CD14-positive monocyte (primary cell): ENCODE measurements around the gene LHX3. TPM values are rescaled to one million over a fixed set of nuclear protein-coding genes. Genes with fewer than 3 reads are reported as not detected.
"Not testable (repeated sequence)": the region's sequence is repeated elsewhere in the genome, so short reads cannot be mapped to it uniquely, and the experiment has no call there.

Experiments
- DNase-seq, 3 donors: peaks; one replicate each; pipeline ENCODE4 v3.0.0-alpha.2; 2011 to 2022
- H2AFZ ChIP-seq: 2 replicates; pipeline ENCODE4 v1.6.0; 2012; ENCODE audit warnings: mild to moderate bottlenecking, low read depth, low read length, inconsistent platforms; ENCODE audit not compliant: insufficient read depth, poor library complexity, severe bottlenecking
- H3K27ac ChIP-seq, 2 donors: 1 replicate in 1 of 2; 2 replicates in 1 of 2; pipeline ENCODE4 v1.5.1; 2012 to 2013; ENCODE audit warnings: low read length in 2 of 2, control low read depth in 1 of 2, inconsistent platforms in 1 of 2, low read depth in 1 of 2, mild to moderate bottlenecking in 1 of 2
- H3K27me3 ChIP-seq, 2 donors: one replicate each; pipeline versions ENCODE4 v1.6.0 to v1.6.1; 2011 to 2013; ENCODE audit warnings: low read length in 2 of 2; ENCODE audit not compliant: control insufficient read depth in 2 of 2, insufficient read depth in 2 of 2
- H3K36me3 ChIP-seq, 2 donors: replicated peaks in 1 of 2; 1 replicate in 1 of 2; 2 replicates in 1 of 2; pipeline versions ENCODE4 v1.5.1 to v1.6.1; 2012 to 2013; ENCODE audit warnings: low read length in 2 of 2, control low read depth in 1 of 2, inconsistent platforms in 1 of 2, mild to moderate bottlenecking in 1 of 2; ENCODE audit not compliant: insufficient read depth in 2 of 2, control insufficient read depth in 1 of 2
- H3K4me1 ChIP-seq, 2 donors: 1 replicate in 1 of 2; 2 replicates in 1 of 2; pipeline versions ENCODE4 v1.5.1 to v1.6.1; 2012 to 2013; ENCODE audit warnings: low read length in 2 of 2, control low read depth in 1 of 2, inconsistent platforms in 1 of 2, mild to moderate bottlenecking in 1 of 2, moderate library complexity in 1 of 2; ENCODE audit not compliant: insufficient read depth in 2 of 2, control insufficient read depth in 1 of 2
- H3K4me2 ChIP-seq: replicated peaks from 2 replicates; pipeline ENCODE3; 2012; ENCODE audit warnings: low read length, moderate library complexity, mild to moderate bottlenecking; ENCODE audit not compliant: poor library complexity, severe bottlenecking; ENCODE audit errors: extremely low read depth
- H3K4me3 ChIP-seq, 3 experiments: fragments of 200-600 bp in 1 of 3; sonication (generic) in 1 of 3; replicated peaks in 1 of 3; 1 replicate in 2 of 3; 2 replicates in 1 of 3; pipeline ENCODE4 v1.5.1; 2011 to 2013; ENCODE audit warnings: low read length in 3 of 3, mild to moderate bottlenecking in 3 of 3, control low read depth in 2 of 3, low read depth in 2 of 3, inconsistent platforms in 1 of 3, moderate library complexity in 1 of 3
- H3K79me2 ChIP-seq: 2 replicates; pipeline ENCODE4 v1.6.0; 2012; ENCODE audit warnings: mild to moderate bottlenecking, control low read depth, inconsistent platforms, low read length, moderate library complexity; ENCODE audit not compliant: insufficient read depth
- H3K9ac ChIP-seq: 2 replicates; pipeline ENCODE4 v1.6.0; 2017; ENCODE audit warnings: low read length, mild to moderate bottlenecking; ENCODE audit not compliant: insufficient read depth, poor library complexity, severe bottlenecking
- H3K9me3 ChIP-seq, 2 donors: replicated peaks in 1 of 2; 1 replicate in 1 of 2; 2 replicates in 1 of 2; pipeline versions ENCODE4 v1.5.1 to v1.6.1; 2012 to 2013; ENCODE audit warnings: low read length in 2 of 2, control low read depth in 1 of 2; ENCODE audit not compliant: control insufficient read depth in 1 of 2, insufficient read depth in 1 of 2
- H4K20me1 ChIP-seq: 2 replicates; pipeline ENCODE4 v1.6.0; 2012; ENCODE audit warnings: mild to moderate bottlenecking, low read length, control low read depth, moderate library complexity; ENCODE audit not compliant: insufficient read depth
- H3K27ac Mint-ChIP-seq, 7 donors: one replicate each; pipeline ENCODE4 v1.8.0; 2020; ENCODE audit warnings: mild to moderate bottlenecking in 7 of 7, mixed read lengths in 7 of 7, moderate library complexity in 6 of 7, inconsistent platforms in 2 of 7
- H3K27me3 Mint-ChIP-seq, 3 donors: one replicate each; pipeline ENCODE4 v1.8.0; 2021 to 2022; ENCODE audit warnings: low read depth in 3 of 3, mild to moderate bottlenecking in 3 of 3, mixed read lengths in 3 of 3, moderate library complexity in 3 of 3, inconsistent platforms in 1 of 3
- H3K36me3 Mint-ChIP-seq, 2 donors: one replicate each; pipeline ENCODE4 v1.8.0; 2020; ENCODE audit warnings: mixed read lengths in 2 of 2, inconsistent platforms in 1 of 2, mild to moderate bottlenecking in 1 of 2
- H3K4me1 Mint-ChIP-seq: one replicate; pipeline ENCODE4 v1.8.0; 2020; ENCODE audit warnings: mild to moderate bottlenecking, mixed read lengths
- H3K4me3 Mint-ChIP-seq, 2 donors: one replicate each; pipeline ENCODE4 v1.8.0; 2020; ENCODE audit warnings: mild to moderate bottlenecking in 2 of 2, mixed read lengths in 2 of 2, moderate library complexity in 1 of 2
- H3K9me3 Mint-ChIP-seq, 7 donors: one replicate each; pipeline ENCODE4 v1.8.0; 2020 to 2022; ENCODE audit warnings: mixed read lengths in 7 of 7, mild to moderate bottlenecking in 6 of 7, moderate library complexity in 6 of 7, inconsistent platforms in 2 of 7
- CTCF ChIP-seq: fragments of 200-600 bp; IDR thresholded peaks from one replicate; pipeline ENCODE4 v1.8.0; 2022; ENCODE audit warnings: antibody characterized with exemption, mild to moderate bottlenecking
- WGBS: methylation state at CpG from one replicate; pipeline ENCODE4 v1.1.5; 2013; ENCODE audit warnings: missing lambda C conversion rate; ENCODE audit not compliant: insufficient coverage; 5-methylcytosine and 5-hydroxymethylcytosine counted together
- intact Hi-C, 2 donors: fragments of 100-400 bp; cut with micrococcal nuclease; formaldehyde crosslinking; loops; one replicate each; pipeline versions ENCODE4 v1.15.0 to v1.15.1; 2023
- polyA plus RNA-seq, 3 donors: library from polyadenylated mRNA; depleted of rRNA in 1 of 3; unstranded in 2 of 3; stranded (reverse) in 1 of 3; fragments of 300-500 nt in 2 of 3; fragments of >200 nt in 1 of 3; fragmentation: Illumina TruSeq in 2 of 3; gene quantifications; 1 replicate in 2 of 3; 2 replicates in 1 of 3; pipeline ENCODE4 v1.2.3, GENCODE V29; 2012 to 2021

LHX3 gene
- polyA plus RNA-seq, 3 donors = not detected

DNA sequence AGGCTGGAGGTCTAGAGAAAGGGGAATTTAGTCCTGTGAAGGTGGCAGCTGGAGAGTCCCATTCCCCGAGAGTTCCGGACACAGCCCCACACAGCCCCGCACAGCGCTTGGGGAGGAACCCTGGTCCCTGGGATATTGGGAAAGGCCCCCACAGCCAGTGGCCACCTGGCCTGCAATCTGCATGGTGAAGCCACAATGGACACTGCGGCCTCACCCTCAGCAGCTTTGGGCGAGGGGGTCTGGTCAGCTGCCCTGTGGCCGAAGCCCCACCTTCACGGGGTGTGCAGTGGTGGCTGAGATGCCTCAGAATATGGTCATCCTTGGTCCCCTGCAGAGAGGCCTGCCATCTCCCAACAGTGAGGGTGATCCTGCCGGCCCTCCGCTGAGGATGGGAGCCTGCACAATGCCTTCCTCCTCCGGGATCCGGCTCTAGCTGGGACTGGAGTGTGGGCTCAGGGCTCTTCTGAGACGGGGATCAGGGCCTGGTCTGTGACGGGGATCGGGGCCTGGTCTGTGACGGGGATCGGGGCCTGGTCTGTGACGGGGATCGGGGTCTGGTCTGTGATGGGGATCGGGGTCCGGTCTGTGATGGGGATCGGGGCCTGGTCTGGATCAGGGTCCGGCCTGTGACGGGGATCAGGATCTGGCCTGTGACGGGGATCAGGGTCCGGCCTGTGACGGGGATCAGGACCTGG is 52.9 kb downstream of the LHX3 start:
- Histone ChIP-seq H4K20me1 (no peaks in the 10 kb centered on the region), H3K9ac (no peak overlapping the region), H3K27me3 (peaks cover 0 to 4% of the 10 kb centered on the region in 2 donors), H3K36me3 (no peaks in the 10 kb centered on the region), H3K79me2 (no peaks in the 10 kb centered on the region), H3K9me3 (no peaks in the 10 kb centered on the region), H3K4me2 (no peak overlapping the region), H3K4me3 (no peak overlapping the region), H3K27ac (no peak overlapping the region), H3K4me1 (no peaks in the 10 kb centered on the region), H2AFZ (no peak overlapping the region)
- Mint-ChIP-seq H3K27ac (no peak overlapping the region), H3K27me3 (peaks cover 2 to 23% (median 5%) of the 10 kb centered on the region in 3 donors), H3K4me3 (no peak overlapping the region), H3K9me3 (peaks cover 0 to 2% (median 0%) of the 10 kb centered on the region in 7 donors), H3K4me1 (no peaks in the 10 kb centered on the region), H3K36me3 (no peaks in the 10 kb centered on the region)
- no peak for DNase-seq
- intact Hi-C loops = no loop called here
- TF ChIP-seq CTCF = no peak
- WGBS = 98% methylated on average over 24 of the region's 27 CpGs

- Histone ChIP-seq H2AFZ (no peak overlapping the region), H3K36me3 (no peaks in the 10 kb centered on the region), H3K9me3 (no peaks in the 10 kb centered on the region), H3K27ac (no peak overlapping the region), H4K20me1 (no peaks in the 10 kb centered on the region), H3K4me2 (no peak overlapping the region), H3K79me2 (no peaks in the 10 kb centered on the region), H3K4me1 (no peaks in the 10 kb centered on the region), H3K9ac (no peak overlapping the region), H3K4me3 (no peak overlapping the region), H3K27me3 (peaks cover 0 to 4% of the 10 kb centered on the region in 2 donors)
- no peak overlapping the region for H3K4me3 Mint-ChIP-seq
- DNase-seq = no peak
- WGBS = 59% methylated on average over 23 of the region's 25 CpGs
- peaks cover 0 to 2% (median 0%) of the 10 kb centered on the region in 7 donors for H3K9me3 Mint-ChIP-seq
- no peak overlapping the region for H3K27ac Mint-ChIP-seq
- no peaks in the 10 kb centered on the region for H3K4me1 Mint-ChIP-seq
- H3K36me3 Mint-ChIP-seq = no peaks in the 10 kb centered on the region
- intact Hi-C loops = no loop called here
- H3K27me3 Mint-ChIP-seq = peaks cover 0 to 17% (median 8%) of the 10 kb centered on the region in 3 donors
- no peak for TF ChIP-seq CTCF
Observed at GRCh38 chr9:136151214-136151804, 53.6 kb downstream of the LHX3 start.

DNA sequence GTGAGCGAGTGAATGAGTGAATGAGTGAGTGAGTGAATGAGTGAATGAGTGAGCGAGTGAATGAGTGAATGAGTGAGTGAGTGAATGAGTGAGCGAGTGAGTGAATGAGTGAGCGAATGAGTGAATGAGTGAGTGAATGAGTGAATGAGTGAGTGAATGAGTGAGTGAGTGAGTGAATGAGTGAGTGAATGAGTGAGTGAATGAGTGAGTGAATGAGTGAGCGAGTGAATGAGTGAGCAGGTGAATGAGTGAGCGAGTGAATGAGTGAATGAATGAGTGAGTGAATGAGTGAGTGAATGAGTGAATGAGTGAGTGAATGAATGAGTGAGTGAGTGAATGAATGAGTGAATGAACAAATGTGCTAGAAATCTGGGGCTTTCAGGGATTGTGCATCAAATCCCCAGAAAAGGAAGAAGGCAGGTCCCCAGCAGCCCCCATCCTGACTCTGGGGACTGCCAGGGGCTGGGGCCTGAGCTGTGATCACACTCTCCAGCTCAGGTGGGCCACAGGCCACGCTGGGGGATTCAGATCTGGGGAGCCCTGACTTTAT is 54.2 kb downstream of the LHX3 start:
- H3K4me1 Mint-ChIP-seq, H3K4me2 ChIP-seq, H3K79me2 ChIP-seq, DNase-seq, H3K27ac ChIP-seq, H3K4me3 ChIP-seq, H4K20me1 ChIP-seq, H3K4me1 ChIP-seq, H3K36me3 ChIP-seq, intact Hi-C loops, H3K9me3 ChIP-seq, H3K27me3 ChIP-seq, H3K9ac ChIP-seq, H3K36me3 Mint-ChIP-seq, H3K4me3 Mint-ChIP-seq, H3K27ac Mint-ChIP-seq, H3K9me3 Mint-ChIP-seq, H2AFZ ChIP-seq: not testable (repeated sequence)
- H3K27me3 Mint-ChIP-seq = peaks cover 0 to 16% (median 8%) of the 10 kb centered on the region in 3 donors
- WGBS = 90% methylated on average over 7 of the region's 7 CpGs
